ENCODE data around the gene FSTL1.
A peak's percentile ranks its signal among the peaks of the same experiment; 100 is the strongest.

FSTL1 gene

GRCh38 chr3:120429921-120430361 is 20.9 kb downstream of the FSTL1 start:
- in situ Hi-C loops (cut with HindIII; ENCODE audit: low pct_unique_long_range_greater_than_20kb, low sequenced_read_pairs) = no loop called here
- no peak for TF ChIP-seq JUND (IDR thresholded peaks at IDR 0.05; ENCODE audit: low read depth)
- no peak for DNase-seq (ENCODE audit: low read depth in 1 of 2, low spot score in 1 of 2)

GRCh38 chr3:120428924-120429323 is 21.9 kb downstream of the FSTL1 start:
- in situ Hi-C loops (cut with HindIII; ENCODE audit: low pct_unique_long_range_greater_than_20kb, low sequenced_read_pairs) = no loop called here
- no peak for DNase-seq (ENCODE audit: low read depth in 1 of 2, low spot score in 1 of 2)
- TF ChIP-seq JUND (IDR thresholded peaks at IDR 0.05; ENCODE audit: low read depth) = no peak

GRCh38 chr3:120427201-120427600 is 23.6 kb downstream of the FSTL1 start:
- DNase-seq (ENCODE audit: low read depth in 1 of 2, low spot score in 1 of 2) = no peak
- in situ Hi-C loops (cut with HindIII; ENCODE audit: low pct_unique_long_range_greater_than_20kb, low sequenced_read_pairs) = no loop called here
- no peak for TF ChIP-seq JUND (IDR thresholded peaks at IDR 0.05; ENCODE audit: low read depth)

- no peak for TF ChIP-seq JUND (IDR thresholded peaks at IDR 0.05; ENCODE audit: low read depth)
- DNase-seq (ENCODE audit: low read depth in 1 of 2, low spot score in 1 of 2) = no peak
- in situ Hi-C loops (cut with HindIII; ENCODE audit: low pct_unique_long_range_greater_than_20kb, low sequenced_read_pairs) = no loop called here
Measured at GRCh38 chr3:120425572-120426250, 25.1 kb downstream of the FSTL1 start.

- no peak for TF ChIP-seq JUND (IDR thresholded peaks at IDR 0.05; ENCODE audit: low read depth)
- in situ Hi-C loops (cut with HindIII; ENCODE audit: low pct_unique_long_range_greater_than_20kb, low sequenced_read_pairs) = no loop called here
- no peak for DNase-seq (ENCODE audit: low read depth in 1 of 2, low spot score in 1 of 2)
Measured at GRCh38 chr3:120424976-120425570, 25.7 kb downstream of the FSTL1 start.

- no peak for DNase-seq (ENCODE audit: low read depth in 1 of 2, low spot score in 1 of 2)
- no peak for TF ChIP-seq JUND (IDR thresholded peaks at IDR 0.05; ENCODE audit: low read depth)
- in situ Hi-C loops (cut with HindIII; ENCODE audit: low pct_unique_long_range_greater_than_20kb, low sequenced_read_pairs) = no loop called here
Measured at GRCh38 chr3:120424506-120424905, 26.3 kb downstream of the FSTL1 start.

- in situ Hi-C loops (cut with HindIII; ENCODE audit: low pct_unique_long_range_greater_than_20kb, low sequenced_read_pairs) = no loop called here
- DNase-seq (ENCODE audit: low read depth in 1 of 2, low spot score in 1 of 2) = no peak
- TF ChIP-seq JUND (IDR thresholded peaks at IDR 0.05; ENCODE audit: low read depth) = no peak
Measured at GRCh38 chr3:120423432-120423831, 27.4 kb downstream of the FSTL1 start.

- in situ Hi-C loops (cut with HindIII; ENCODE audit: low pct_unique_long_range_greater_than_20kb, low sequenced_read_pairs) = no loop called here
- TF ChIP-seq JUND (IDR thresholded peaks at IDR 0.05; ENCODE audit: low read depth) = no peak
- DNase-seq (ENCODE audit: low read depth in 1 of 2, low spot score in 1 of 2) = no peak
Measured at GRCh38 chr3:120421926-120422325, 28.9 kb downstream of the FSTL1 start.

GRCh38 chr3:120420928-120421551 is 29.8 kb downstream of the FSTL1 start:
- in situ Hi-C loops (cut with HindIII; ENCODE audit: low pct_unique_long_range_greater_than_20kb, low sequenced_read_pairs) = no loop called here
- DNase-seq (ENCODE audit: low read depth in 1 of 2, low spot score in 1 of 2) = no peak
- no peak for TF ChIP-seq JUND (IDR thresholded peaks at IDR 0.05; ENCODE audit: low read depth)

- TF ChIP-seq JUND (IDR thresholded peaks at IDR 0.05; ENCODE audit: low read depth) = no peak
- in situ Hi-C loops (cut with HindIII; ENCODE audit: low pct_unique_long_range_greater_than_20kb, low sequenced_read_pairs) = no loop called here
- DNase-seq (ENCODE audit: low read depth in 1 of 2, low spot score in 1 of 2) = no peak
Measured at GRCh38 chr3:120420360-120420759, 30.4 kb downstream of the FSTL1 start.

- no peak for DNase-seq (ENCODE audit: low read depth in 1 of 2, low spot score in 1 of 2)
- no peak for TF ChIP-seq JUND (IDR thresholded peaks at IDR 0.05; ENCODE audit: low read depth)
- in situ Hi-C loops (cut with HindIII; ENCODE audit: low pct_unique_long_range_greater_than_20kb, low sequenced_read_pairs) = no loop called here
Measured at GRCh38 chr3:120419797-120420196, 31.0 kb downstream of the FSTL1 start.

GRCh38 chr3:120418866-120419490 is 31.8 kb downstream of the FSTL1 start:
- DNase-seq (ENCODE audit: low read depth in 1 of 2, low spot score in 1 of 2) = peak; percentile 54 to 90
- in situ Hi-C loops (cut with HindIII; ENCODE audit: low pct_unique_long_range_greater_than_20kb, low sequenced_read_pairs) = no loop called here
- no peak for TF ChIP-seq JUND (IDR thresholded peaks at IDR 0.05; ENCODE audit: low read depth)

- DNase-seq (ENCODE audit: low read depth in 1 of 2, low spot score in 1 of 2) = no peak
- in situ Hi-C loops (cut with HindIII; ENCODE audit: low pct_unique_long_range_greater_than_20kb, low sequenced_read_pairs) = no loop called here
- no peak for TF ChIP-seq JUND (IDR thresholded peaks at IDR 0.05; ENCODE audit: low read depth)
Measured at GRCh38 chr3:120418446-120418845, 32.3 kb downstream of the FSTL1 start.

Measured in T47D (cell line).